Measurements from ENCODE around the gene DISP2.
A peak's percentile ranks its signal among the peaks of the same experiment; 100 is the strongest.

Gene DISP2

DNA sequence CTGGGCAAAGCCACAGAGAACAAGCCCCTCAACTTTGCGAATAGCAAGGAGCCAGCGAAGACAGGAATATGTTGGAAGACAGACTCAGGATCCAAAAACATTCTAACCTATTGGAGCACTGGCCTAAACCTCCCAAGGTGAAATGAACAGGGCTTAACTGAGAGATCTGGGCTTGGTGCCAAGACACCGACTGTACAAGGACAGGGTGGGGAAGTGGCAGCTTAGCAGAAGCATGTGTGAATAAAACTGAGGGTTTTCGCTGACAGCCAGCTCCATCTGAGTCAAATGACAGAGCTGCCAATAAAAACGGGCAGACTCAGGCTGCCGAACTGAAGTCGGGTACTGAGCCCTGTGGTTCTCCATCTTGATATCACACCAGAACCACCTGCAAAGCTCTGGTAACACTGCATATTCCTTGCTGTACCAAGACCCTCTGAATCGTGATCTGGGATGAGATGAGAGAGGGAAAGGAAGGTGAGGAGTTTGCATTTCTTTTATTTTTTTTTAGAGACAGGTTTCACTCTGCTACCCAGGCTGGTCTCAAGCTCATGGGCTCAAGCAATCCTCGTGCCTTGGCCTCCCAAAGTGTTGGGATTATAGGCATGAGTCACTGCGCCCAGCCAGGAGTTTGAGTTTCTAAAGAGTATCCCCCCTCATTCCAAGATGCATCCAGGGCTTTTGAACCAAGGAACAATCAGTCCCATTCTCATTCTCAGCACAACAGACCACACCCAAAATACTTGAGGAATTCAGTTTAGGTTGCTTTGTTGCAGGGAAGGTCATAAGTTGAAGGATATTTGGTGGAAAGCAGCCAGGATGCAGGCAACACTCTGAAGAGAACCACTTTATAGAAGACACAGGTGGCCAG, 44.3 kb upstream of the DISP2 start:
- no peak overlapping the region for H3K4me3 ChIP-seq
- no peak overlapping the region for H3K27ac ChIP-seq
- DNase-seq (ENCODE audit: low spot score): no peak
- TF ChIP-seq, protein P1, sequence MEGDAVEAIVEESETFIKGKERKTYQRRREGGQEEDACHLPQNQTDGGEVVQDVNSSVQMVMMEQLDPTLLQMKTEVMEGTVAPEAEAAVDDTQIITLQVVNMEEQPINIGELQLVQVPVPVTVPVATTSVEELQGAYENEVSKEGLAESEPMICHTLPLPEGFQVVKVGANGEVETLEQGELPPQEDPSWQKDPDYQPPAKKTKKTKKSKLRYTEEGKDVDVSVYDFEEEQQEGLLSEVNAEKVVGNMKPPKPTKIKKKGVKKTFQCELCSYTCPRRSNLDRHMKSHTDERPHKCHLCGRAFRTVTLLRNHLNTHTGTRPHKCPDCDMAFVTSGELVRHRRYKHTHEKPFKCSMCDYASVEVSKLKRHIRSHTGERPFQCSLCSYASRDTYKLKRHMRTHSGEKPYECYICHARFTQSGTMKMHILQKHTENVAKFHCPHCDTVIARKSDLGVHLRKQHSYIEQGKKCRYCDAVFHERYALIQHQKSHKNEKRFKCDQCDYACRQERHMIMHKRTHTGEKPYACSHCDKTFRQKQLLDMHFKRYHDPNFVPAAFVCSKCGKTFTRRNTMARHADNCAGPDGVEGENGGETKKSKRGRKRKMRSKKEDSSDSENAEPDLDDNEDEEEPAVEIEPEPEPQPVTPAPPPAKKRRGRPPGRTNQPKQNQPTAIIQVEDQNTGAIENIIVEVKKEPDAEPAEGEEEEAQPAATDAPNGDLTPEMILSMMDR (IDR thresholded peaks at IDR 0.05): no peak

DNA sequence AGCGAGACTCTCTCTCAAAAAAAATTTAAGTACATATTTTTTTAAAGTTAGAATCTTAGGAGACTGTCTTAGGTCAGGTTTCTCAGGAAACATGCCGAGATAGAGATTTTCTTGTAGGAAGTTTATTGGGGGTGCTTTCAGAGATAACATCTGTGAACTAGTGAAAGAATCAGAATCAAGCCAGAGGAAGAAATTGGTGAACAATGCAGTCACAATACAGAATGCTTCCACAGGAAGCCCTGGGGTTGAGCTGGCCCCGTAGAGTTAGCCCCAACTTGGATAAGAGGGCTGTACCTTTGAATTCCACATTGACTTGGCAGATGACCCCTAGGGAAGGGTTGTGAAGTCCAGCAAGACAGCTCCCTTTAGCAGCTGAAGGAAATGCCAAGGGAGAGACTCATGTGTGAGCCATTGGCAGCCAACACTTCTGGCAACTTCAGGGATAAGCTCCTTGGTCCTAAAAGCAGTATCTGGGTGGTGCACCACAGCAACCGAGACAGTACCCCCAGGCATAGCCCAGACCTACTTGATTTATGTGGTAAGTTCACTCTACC, 43.2 kb upstream of the DISP2 start:
- TF ChIP-seq, protein P1 (IDR thresholded peaks at IDR 0.05): no peak
- H3K27ac ChIP-seq: no peak overlapping the region
- DNase-seq (ENCODE audit: low spot score): no peak
- no peak overlapping the region for H3K4me3 ChIP-seq

DNA sequence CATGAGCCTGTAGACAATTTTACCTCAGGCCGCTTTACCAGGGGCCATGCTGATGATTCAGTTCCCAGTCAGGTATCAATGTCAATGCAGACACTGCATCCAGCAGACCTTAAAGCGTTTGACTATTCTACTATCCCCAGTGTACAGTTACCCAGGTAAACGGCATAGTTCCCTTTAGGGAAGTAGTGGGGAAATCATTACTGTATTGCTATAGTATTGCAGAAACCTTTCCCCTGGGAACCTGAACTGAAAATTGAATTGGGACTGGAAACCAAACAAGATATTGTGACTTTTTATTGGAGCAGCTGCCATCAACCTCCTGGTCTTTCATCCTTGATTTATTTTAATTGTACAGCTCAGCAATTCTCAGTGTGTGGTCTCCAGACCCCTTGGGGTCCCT, 41.1 kb upstream of the DISP2 start:
- TF ChIP-seq, protein P1 (IDR thresholded peaks at IDR 0.05): no peak
- Histone ChIP-seq H3K27ac (no peak overlapping the region), H3K4me3 (no peak overlapping the region)
- DNase-seq (ENCODE audit: low spot score): no peak

DNA sequence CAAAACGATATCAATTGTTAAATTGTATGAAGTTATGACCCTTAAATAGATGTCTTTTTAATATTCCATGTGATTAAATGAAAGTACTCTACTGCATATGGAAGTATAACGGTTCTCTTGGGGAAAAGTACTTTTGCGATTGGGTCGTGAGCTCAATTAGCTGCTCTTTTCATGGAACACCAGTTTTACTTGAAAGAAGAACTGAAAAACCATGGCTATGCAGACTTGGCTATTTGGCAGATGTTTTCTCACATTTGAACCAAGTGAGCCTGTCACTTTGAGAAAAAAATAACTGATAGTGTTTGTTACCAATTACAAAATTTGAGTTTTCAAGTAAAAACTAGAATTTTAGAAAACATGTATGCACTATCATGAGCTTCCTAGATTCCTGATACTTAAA, 40.4 kb upstream of the DISP2 start:
- Histone ChIP-seq H3K4me3 (no peak overlapping the region), H3K27ac (no peak overlapping the region)
- TF ChIP-seq, protein P1 (IDR thresholded peaks at IDR 0.05): no peak
- DNase-seq (ENCODE audit: low spot score): no peak

DNA sequence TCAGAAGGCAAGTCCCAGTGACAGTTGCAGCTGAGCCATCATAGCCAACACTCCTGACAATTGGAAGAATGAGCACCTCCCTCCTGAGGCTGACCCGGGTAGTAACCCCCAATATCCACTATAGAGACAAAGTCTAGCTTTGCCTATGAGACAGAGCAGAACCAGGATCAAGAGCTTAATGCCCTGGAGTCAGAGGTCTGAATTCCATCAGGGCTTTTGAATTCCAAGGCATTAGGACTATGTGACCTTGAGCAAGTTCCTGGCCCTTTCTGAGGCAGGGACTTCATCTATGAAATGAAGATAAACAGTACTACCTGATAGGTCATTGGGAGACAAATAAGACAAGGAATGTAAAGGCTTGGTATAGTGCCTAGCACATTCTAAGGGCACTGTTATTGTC, 37.6 kb upstream of the DISP2 start:
- no peak overlapping the region for H3K4me3 ChIP-seq
- H3K27ac ChIP-seq: no peak overlapping the region
- DNase-seq (ENCODE audit: low spot score): no peak
- TF ChIP-seq, protein P1 (IDR thresholded peaks at IDR 0.05): no peak

DNA sequence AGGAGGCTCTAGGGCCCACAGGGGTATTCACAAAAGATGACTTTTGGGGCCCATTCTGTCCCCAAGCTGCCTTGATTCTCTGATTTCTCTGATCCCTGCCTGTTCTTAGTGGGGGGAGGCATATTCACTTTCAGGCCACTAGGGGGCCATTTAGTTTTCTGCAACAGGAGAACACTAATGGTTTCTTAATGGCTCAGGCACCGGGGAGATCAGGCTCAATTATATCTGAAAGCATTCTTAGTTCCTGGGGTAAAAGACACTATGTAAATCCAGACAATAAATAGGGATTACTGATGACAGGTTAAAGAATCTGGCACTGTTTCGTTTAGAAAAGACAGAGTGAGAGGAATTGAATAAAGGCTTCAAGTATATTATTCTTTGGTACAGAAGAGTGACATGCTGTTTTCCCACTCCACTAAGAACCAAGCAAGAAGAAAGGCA, 37.1 kb upstream of the DISP2 start:
- no peak overlapping the region for H3K4me3 ChIP-seq
- DNase-seq (ENCODE audit: low spot score): no peak
- H3K27ac ChIP-seq: peak overlapping the region in 1 of 2 donors; percentile 38
- TF ChIP-seq, protein P1 (IDR thresholded peaks at IDR 0.05): peak; percentile 78

All from coronary artery (tissue), 2 donors.